ENCODE data around the gene CLDN15.
A peak's percentile ranks its signal among the peaks of the same experiment; 100 is the strongest.
"Not testable (repeated sequence)": the region's sequence is repeated elsewhere in the genome, so short reads cannot be mapped to it uniquely, and the experiment has no call there.

CLDN15 gene

DNA sequence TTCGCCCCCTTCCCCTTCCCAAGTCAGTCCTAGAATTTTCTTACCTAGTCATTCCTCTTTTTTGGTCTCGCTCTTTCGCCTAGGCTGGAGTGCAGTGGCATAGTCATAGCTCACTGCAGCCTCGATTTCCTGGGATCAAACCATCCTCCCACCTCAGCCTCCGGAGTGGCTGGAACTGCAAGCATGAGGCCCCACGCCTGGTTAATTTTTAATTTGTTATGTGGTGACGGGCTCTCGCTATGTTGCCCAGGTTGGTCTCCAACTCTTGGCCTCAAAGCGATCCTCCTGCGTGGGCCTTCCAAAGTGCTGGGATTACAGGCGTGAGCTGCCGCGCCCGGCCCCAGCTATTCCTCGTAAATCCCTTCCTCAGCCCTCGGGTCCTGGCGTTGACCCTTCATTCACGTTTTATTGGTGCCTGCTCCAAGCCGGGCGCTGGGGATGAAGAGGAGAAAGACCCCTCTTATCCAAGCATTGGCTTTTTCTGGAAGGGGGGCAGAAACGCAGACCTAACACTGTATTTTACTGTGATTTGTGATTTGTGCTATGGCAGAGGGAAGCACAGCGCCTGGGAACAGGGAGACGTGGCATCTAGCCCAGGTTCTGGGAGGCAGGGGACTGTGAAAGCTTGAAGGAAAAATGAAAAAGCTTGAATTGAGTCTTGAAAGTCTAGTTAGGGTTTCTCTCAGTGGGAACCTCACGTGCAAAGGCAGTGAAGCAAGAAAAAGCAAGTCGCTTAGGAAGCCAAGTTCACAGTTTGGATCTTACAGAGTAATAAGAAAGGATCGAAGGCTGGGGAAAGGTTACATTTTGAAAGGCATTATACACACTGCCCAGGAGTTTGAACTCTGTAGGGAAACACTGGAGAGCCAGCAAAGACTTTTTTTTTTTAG, 19.1 kb downstream of the CLDN15 start:
- DNase-seq: no peak

- DNase-seq: peak; percentile 97
Observed at GRCh38 chr7:101217388-101218235, 20.0 kb downstream of the CLDN15 start, which contains the start of the genes PLOD3 and ZNHIT1. PLOD3 (minus strand) TSS chr7:101217581; CDS start chr7:101217274, 307 bp downstream. ZNHIT1 (plus strand) TSS chr7:101218165; CDS start chr7:101218196, 31 bp downstream.

DNA sequence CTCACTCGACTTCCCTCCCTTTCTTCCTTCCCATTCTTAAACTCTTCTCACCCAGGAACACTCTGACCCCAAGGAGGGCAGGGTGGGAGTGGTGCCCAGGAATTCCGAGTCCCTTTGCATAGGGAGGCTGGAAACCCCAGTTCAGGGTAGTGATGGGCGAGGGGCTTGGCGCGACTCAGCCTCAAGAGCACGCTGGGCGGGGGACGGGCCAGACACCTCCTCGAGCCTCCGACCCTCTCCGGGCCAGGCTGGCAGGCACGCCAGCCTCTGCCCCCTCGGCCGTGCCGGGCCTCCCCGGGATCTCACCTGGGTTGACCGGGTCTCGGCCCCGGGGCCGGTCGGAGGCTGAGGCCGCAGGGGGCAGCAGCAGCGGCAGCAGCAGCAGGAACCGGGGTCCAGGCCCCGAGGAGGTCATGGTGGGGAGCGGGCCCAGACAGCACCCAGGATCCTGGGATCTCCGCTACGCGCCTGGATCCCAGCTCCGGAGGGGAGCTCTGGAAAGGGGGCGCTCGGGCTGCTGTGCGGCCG, 20.7 kb downstream of the CLDN15 start:
- no peak for DNase-seq

DNA sequence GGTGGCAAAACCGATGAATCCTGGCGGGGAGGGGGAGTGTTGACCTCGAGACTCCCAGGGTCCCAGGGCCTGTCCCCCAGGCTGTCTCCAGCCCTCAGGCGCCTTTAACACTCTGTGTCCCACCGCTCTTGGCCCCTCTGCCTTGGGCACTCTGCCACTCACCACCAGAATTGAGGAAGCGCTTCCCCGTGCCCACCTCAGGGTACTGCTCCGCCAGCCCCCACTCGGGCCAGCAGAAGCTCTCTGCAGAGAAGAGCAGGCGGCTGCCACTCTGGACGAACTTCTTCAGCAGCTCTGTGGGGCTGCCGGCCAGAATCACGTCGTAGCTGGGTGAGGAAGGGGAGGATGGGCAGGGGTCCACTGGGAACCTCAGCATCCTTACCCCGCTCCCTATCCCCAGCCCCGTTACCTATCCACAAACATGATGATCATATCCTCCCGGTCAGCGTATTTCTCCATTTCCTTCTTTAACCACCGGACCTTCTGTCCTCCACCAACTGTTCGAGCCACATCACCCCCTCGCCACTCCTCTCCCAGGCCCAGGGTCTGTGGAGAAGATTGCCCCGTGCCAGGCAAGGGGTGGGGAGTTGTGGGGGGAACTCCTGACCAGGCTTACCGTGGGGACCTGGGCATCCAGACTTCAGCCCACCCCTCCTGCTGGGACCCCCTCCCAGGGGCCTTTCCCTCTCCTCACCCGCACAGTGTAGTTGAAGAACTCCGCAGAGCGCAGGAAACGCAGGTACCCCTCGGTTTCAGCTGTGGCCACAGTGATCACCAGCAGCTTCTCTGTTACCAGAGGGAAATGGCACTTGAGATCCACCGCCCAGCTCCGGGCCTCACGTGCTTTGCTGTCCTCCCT, 21.4 kb downstream of the CLDN15 start:
- peak; percentile 7 for DNase-seq

DNA sequence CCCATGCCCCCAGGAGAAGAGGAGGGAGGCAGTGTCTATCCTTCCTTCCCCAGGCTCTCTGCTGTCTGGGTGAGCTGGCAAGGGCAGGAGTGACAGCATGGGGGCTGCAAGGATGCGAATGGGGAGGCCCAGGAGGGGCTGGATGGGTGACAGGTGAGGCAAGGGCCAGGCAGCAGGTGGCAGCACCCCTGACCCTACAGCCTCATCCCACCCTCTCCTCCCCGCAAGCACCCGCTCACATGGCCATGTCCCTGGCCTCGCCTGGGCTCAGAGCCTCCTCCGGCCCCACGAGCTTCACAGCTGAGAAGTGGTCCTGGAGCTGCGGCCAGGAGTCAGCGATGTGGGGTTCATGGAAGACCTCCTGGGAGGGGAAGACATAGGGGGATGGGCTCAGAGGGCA, 25.6 kb downstream of the CLDN15 start:
- DNase-seq: no peak

DNA sequence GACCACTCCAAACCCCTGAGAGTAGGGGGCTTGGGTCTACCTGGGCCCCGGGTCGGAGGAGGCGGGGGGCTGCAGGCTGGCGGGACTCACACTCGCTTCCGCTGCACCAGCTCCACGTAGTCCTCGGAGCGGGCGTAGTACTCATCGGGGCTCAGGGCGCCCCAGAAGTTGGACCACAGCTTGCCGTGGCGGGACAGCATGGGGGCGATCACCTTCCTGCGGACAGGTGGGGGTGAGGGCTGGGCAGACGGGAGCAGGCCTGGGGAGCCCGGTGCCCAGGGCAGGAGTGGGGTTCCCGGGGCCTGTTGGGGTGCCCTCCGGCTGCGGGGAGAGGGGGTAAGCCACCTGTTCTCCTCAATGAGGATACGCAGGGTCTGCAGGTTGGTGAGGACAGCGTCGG, 26.1 kb downstream of the CLDN15 start:
- DNase-seq: no peak

DNA sequence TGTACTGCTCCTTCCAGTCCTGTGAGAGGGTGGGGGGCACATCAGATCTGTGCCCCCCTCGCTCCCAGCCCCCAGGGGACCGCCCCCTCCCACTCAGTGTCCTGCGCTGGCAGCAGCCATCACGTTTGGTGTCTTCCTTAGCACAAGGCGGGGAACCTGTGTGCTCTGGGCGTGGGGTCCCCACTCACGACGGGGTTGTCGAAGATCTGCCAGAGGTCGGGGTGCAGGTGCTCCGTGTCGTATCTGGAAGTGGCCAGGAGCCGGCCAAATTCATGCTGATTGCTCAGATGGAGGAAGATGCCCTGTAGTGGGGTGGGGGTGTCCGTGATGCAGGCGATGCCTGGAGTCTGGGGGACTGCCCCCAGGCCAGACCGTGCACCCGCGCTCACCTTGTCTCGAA, 27.5 kb downstream of the CLDN15 start:
- no peak for DNase-seq

GRCh38 chr7:101208794-101209193, 28.8 kb downstream of the CLDN15 start:
- DNase-seq: no peak

DNA sequence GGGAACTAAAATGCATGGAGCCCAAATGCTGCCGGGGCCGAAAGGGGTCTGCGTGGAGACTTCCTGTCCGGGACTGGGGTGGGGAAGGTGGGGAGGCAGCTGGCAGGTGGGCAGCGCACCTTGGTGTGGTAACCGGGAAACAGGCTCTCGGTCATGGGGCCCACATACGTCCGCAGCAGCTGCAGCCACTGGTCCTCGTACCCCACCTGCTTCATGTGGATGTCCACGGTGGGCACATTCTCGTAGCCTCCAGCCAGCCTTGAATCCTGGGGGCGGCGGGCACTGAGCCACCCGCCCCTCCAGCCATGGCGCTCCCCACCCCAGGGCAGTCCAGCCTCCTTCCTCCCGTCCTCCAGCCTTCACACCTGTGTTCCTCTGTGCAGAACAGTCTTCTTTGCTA, 30.1 kb downstream of the CLDN15 start:
- no peak for DNase-seq

GRCh38 chr7:101206665-101207042, 30.9 kb downstream of the CLDN15 start:
- DNase-seq: no peak

DNA sequence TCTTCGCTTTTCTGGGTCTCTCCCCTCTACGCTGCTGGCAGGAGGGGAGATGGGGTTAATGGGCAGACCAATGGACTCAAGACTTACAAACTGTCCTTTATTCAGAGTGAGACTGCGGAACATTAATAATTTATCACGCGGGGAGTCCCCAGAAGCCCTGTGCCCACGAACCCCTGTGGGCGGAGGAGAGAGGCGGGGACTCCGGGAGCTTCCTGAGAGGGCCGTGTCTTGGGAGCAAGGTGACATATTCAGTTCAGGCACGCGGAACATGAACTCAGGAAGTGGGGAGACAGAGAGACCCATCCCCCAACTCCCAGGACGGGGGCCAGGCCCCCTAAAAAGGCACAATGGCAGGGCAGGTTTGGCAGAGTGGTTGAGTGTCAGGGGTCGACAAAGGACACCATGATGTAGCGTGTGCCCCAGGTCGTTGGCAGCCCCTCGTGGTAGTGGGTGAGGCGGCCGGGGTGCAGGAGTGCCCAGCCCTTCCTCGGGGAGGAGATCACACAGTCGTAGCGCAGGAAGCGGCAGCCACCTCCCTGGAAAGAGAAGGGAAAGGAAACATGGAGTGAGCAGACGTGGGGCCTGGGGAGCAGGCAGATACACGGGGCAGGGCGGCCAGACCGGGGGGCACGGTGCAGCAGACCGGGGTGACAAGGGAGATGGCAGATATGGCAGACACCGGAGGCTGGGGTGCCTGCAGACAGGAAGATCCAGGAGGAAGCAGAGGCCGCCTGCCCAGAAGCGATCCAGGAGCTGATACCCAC, 31.5 kb downstream of the CLDN15 start:
- no peak for DNase-seq

DNA sequence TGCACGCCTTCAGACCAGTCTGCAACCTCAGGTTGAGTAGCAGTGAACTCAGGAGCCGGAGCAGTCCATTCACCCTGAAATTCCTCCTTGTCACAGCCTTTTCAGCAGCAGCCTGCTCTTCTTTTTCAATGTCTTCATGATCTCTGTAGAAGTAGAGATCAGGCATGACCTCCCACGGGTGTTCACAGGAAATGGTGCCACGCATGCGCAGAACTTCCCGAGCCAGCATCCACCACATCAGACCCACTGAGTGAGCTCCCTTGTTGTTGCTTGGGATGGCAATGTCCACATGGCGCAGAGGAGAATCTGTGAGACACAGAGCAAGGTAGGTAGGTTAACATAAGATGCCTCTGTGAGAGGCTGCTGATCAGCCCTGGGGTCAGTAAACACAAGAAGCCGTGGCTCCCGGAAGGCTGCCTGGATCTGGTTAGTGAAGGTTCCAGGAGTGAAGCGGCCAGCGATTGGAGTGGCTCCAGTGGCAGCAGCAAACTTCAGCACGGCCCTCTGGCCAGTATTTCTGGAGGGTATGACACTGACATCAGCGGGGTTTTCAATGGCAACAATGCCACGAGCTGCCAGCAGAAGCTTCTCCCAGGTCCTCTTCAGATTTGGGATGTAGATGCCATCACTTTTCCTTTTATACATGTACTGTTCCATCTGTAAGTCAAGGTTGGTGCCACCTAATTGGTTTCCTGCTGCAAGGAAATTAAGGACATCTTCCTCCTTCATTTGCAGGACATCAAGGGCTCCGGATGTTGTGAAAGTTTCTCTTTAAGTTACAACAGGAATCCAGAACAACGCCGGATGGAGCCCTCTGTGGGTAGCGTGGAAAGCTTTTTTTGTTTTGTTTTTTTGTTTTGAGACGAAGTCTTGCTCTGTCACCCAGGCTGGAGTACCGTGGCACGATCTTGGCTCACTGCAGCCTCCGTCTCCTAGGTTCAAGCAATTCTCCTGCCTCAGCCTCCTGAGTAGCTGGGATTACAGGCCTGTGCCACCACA, 33.6 kb downstream of the CLDN15 start:
- not testable (repeated sequence) for DNase-seq

DNA sequence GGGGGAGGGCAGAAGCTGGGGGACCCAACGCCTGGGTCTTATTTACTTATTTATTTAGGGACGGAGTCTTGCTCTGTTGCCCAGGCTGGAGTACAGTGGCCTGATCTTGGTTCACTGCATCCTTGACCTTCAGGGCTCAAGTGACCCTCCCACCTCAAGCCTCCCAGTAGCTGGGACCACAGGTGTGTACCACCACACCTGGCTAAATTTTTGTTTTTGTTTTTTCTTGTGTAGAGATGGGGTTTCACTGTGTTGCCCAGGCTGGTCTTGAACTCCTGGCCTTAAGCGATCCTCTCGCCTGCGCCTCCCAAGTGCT, 35.0 kb downstream of the CLDN15 start:
- no peak for DNase-seq

DNA sequence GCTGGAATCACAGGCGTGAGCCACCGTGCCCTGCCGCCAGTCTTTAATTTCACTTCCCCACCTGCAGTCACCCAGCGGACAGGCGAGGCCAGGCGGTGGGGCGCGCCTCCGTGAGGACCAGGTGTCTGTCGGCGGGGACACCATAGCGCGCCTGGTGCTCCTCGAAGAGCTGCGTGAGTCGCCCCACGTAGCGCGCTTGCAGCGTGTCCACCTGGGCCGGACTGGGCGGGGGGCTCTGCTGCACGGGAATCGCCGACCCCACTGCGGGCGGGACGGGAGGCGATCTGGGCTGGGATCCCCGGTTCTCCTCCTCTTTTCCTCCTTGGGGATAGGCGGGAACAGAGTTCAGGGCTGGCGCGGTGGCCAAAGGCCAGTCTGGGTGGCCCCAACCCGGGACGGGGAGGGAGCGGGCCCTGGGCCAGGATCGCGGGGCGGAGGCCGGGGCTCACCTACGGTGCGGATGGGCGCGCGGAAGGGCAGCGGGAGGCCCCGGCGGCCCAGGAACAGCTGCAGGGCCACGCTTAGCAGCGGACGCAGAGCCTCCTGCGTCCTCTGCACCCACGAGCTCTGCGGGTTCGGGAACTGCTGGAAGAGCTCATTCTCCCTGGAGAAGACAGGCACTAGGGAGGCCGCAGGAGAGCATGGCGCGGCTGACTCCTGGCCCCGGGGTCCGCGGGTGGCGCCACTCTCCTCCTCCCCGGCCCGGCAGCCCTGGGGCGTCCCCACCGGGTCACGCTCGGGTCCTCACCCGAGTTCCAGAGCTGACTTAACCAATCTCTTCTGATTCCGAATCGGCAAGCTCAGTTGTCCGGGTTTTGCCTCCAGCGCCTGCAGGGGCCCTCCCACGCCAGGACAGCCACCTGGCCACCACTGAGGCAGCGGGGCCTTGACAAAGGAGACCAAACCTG, 35.7 kb downstream of the CLDN15 start:
- DNase-seq: no peak

GRCh38 chr7:101200862-101201599, 36.6 kb downstream of the CLDN15 start, which contains the start of gene MOGAT3:
MOGAT3 (minus strand) TSS chr7:101201036; CDS start chr7:101200854, 182 bp downstream.
- DNase-seq: no peak

- no peak for DNase-seq
Observed at GRCh38 chr7:101200504-101200861, 37.1 kb downstream of the CLDN15 start.

DNA sequence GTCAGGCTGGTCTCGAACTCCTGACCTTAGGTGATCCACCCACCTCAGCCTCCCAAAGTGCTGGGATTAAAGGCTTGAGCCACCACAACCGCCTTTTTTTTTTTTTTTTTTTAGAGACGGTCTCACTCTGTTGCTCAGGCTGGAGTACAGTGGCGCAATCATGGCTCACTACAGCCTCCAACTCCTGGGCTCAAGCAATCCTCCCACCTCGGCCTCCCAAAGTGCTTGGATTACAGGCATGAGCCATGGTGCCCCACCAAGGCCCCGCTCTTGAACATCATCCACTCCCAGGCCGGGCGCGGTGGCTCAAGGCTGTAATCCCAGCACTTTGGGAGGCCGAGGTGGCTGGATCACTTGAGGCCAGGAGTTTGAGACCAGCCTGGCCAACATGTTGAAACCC, 38.1 kb downstream of the CLDN15 start:
- DNase-seq: not testable (repeated sequence)

DNA sequence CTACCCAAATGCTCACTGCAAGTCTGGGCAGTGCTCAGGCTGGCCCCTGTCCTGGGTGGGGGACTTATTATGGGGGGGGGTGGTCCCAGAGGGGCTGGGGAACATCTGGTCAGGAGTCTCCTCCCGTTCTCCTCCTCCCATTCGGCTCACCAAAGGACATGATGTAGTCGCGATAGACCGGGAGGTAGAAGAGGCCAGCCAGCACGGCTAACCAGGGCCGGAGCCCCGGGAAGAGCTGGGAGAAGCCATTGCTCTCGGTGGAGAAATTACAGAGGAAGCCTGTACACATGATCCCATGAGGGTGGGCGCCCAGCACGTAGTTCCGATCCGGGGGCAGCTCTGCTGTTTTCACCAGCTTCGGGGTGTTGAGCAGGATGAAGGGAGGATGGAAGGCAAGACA, 39.1 kb downstream of the CLDN15 start:
- no peak for DNase-seq

GRCh38 chr7:101197991-101198390, 39.6 kb downstream of the CLDN15 start:
- no peak for DNase-seq
